Measurements from ENCODE around the gene UBALD1.

UBALD1 gene

DNA sequence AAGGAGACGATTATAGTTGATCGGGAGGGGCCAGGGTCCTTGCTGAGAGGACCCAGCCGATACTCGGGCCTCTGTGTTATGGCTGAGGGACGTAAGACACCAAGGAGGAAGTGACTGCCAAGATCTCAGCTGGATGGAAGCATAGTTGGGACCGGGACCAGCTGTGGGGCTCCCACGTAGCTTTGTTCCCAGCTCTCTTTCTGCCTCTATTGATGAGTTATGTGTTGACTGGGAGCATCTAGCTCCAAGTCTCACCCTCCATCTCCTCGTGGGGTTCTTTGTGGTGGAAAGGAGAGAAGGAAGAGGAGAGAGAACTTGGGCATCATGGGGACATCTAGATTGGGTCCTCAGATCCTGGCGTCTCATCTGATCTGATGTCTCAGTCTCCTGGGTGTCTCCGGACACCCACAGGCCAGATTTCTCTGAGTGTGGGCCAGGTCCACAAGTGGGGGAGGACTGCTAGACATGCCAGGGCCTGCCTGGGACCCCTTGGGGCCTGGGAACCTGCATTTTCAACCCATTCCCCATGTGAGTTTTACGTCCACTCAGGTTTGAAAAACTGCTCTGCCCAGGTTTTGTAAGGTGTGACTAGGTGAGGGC, 11.0 kb upstream of the UBALD1 start:
- 18% methylated on average over 11 of the region's 11 CpGs for WGBS
- no peaks in the 10 kb centered on the region for H3K27me3 ChIP-seq (ENCODE audit: insufficient read depth, low read length)
- H3K36me3 ChIP-seq (ENCODE audit: insufficient read depth, low read length): 0 out of 2 replicates have a peak, but pooled peaks cover 6% of the 10 kb centered on the region
- 0 out of 2 replicates have a peak, but pooled peaks cover 4% of the 10 kb centered on the region for H3K4me1 ChIP-seq (ENCODE audit: insufficient read depth, low read length)
- peak overlapping the region; percentile 87 for H3K27ac ChIP-seq (ENCODE audit: low read depth, low read length)
- H3K9me3 ChIP-seq (ENCODE audit: insufficient read depth, low read depth, low read length): no peaks in the 10 kb centered on the region
- H3K4me3 ChIP-seq (ENCODE audit: low read length): peak overlapping the region; percentile 81
- H3K9ac ChIP-seq (ENCODE audit: low read depth, low read length): peak overlapping the region; percentile 85

DNA sequence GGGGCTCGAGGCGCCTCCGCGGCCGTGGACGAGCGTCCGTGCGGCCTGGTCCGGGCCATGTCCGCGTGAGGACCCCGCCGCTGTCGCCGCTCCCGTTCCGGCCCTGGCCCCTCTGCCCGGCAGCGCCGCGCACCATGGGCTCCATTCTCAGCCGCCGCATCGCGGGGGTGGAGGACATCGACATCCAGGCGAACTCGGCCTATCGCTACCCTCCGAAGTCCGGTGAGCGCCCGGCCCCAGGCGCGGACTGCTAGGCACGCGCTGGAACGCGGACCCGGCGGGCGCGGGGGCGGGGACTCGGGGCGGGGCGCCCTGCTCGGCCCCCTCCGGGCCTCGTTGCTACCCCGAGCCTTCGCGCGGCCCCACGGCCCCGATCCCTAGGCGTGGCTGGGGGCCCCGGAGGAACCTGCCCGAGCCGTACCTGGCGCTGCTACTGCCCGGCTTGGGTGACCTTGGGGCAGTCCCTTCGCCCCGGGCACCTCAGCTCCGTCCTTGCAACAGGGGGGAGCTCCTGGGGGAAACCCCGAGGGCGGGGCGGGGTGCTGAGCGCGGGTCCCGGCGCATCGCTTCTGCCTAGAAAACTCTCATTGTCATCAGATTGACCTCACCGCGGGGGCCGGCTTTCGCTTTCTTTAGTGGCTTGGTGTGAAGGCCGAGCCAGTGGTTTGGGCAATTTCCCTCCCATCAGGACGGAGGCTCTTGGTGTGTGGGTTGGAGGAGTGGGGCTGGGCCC, 10.3 kb upstream of the UBALD1 start:
- peak overlapping the region; percentile 87 for H3K27ac ChIP-seq (ENCODE audit: low read depth, low read length)
- H3K4me3 ChIP-seq (ENCODE audit: low read length): peak overlapping the region; percentile 81
- peak overlapping the region; percentile 85 for H3K9ac ChIP-seq (ENCODE audit: low read depth, low read length)
- no peaks in the 10 kb centered on the region for H3K27me3 ChIP-seq (ENCODE audit: insufficient read depth, low read length)
- 0 out of 2 replicates have a peak, but pooled peaks cover 4% of the 10 kb centered on the region for H3K4me1 ChIP-seq (ENCODE audit: insufficient read depth, low read length)
- no peaks in the 10 kb centered on the region for H3K9me3 ChIP-seq (ENCODE audit: insufficient read depth, low read depth, low read length)
- H3K36me3 ChIP-seq (ENCODE audit: insufficient read depth, low read length): 0 out of 2 replicates have a peak, but pooled peaks cover 6% of the 10 kb centered on the region
- under 1% methylated on average over 80 of the region's 80 CpGs for WGBS

GRCh38 chr16:4624015-4624826, 9.5 kb upstream of the UBALD1 start, which contains the start of gene MGRN1:
TSS of gene MGRN1 (plus strand) at chr16:4624826. CDS start at chr16:4624961, 135 bp downstream.
- Histone ChIP-seq H3K9ac (ENCODE audit: low read depth, low read length) (peak within 1 kb of the TSS; percentile 95), H3K4me1 (ENCODE audit: insufficient read depth, low read length) (0 out of 2 replicates have a peak, but pooled peaks cover 4% of the 10 kb centered on the region), H3K36me3 (ENCODE audit: insufficient read depth, low read length) (0 out of 2 replicates have a peak, but pooled peaks cover 6% of the 10 kb centered on the region), H3K27ac (ENCODE audit: low read depth, low read length) (peak within 1 kb of the TSS; percentile 87), H3K9me3 (ENCODE audit: insufficient read depth, low read depth, low read length) (no peaks in the 10 kb centered on the region), H3K4me3 (ENCODE audit: low read length) (peak within 1 kb of the TSS; percentile 81), H3K27me3 (ENCODE audit: insufficient read depth, low read length) (no peaks in the 10 kb centered on the region)
- WGBS: 16% methylated on average over 42 of the region's 42 CpGs

- Histone ChIP-seq H3K9me3 (ENCODE audit: insufficient read depth, low read depth, low read length) (no peaks in the 10 kb centered on the region), H3K27me3 (ENCODE audit: insufficient read depth, low read length) (no peaks in the 10 kb centered on the region), H3K27ac (ENCODE audit: low read depth, low read length) (no peak overlapping the region), H3K4me3 (ENCODE audit: low read length) (no peak overlapping the region), H3K4me1 (ENCODE audit: insufficient read depth, low read length) (0 out of 2 replicates have a peak, but pooled peaks cover 4% of the 10 kb centered on the region), H3K36me3 (ENCODE audit: insufficient read depth, low read length) (0 out of 2 replicates have a peak, but pooled peaks cover 6% of the 10 kb centered on the region), H3K9ac (ENCODE audit: low read depth, low read length) (no peak overlapping the region)
- 95% methylated on average over 7 of the region's 7 CpGs for WGBS
Measured at GRCh38 chr16:4623593-4623992, 8.9 kb upstream of the UBALD1 start.

DNA sequence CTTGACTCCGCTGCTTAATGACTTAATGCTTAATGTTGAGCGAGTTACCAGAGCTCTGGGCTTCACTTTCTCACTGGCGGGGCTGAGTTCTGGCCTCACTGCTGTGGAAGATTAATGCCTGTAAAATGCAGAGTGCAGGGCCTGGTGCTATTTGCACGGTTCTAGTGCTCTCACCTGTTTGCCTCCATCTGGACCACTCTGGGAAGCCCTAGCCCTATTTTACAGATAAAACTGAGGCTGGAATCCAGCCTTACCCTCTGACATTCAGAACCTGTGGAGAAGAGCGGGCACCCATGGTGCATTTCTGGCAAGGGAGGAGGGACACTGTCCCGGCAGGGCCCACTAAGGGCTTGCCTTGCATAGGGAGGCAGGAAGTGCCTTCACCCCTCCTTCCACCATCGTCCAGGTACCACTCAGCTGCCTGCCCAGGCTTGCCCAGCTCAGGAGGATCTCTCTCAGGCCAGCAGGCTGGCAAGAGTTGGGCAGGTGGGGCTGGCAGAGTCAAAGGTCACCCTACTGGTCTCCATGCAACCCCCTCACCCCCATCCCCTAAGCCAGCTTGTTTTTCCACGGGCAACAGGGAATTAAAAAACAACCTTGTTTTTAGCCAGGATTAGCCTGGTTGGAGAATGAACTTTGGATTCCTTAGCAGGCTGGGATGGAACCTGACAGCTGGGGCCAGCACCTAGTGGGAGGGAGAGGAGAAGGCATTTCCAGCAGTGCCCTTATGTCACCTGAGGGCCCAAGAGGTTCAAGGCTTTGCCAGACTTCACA, 4.1 kb upstream of the UBALD1 start:
- H3K27ac ChIP-seq (ENCODE audit: low read depth, low read length): peak overlapping the region; percentile 20; the same call in 1 of the 2 replicates
- WGBS: 90% methylated on average over 8 of the region's 8 CpGs

GRCh38 chr16:4617880-4618279, 3.2 kb upstream of the UBALD1 start:
- Histone ChIP-seq H3K4me1 (ENCODE audit: insufficient read depth, low read length) (0 out of 2 replicates have a peak, but pooled peaks cover 15% of the 10 kb centered on the region), H3K36me3 (ENCODE audit: insufficient read depth, low read length) (no peaks in the 10 kb centered on the region), H3K4me3 (ENCODE audit: low read length) (no peak overlapping the region), H3K27ac (ENCODE audit: low read depth, low read length) (peak overlapping the region; percentile 99), H3K9ac (ENCODE audit: low read depth, low read length) (0 out of 2 replicates have a peak overlapping the region, but pooled peaks have one; percentile 94), H3K27me3 (ENCODE audit: insufficient read depth, low read length) (no peaks in the 10 kb centered on the region), H3K9me3 (ENCODE audit: insufficient read depth, low read depth, low read length) (no peaks in the 10 kb centered on the region)
- 91% methylated on average over 8 of the region's 8 CpGs for WGBS

More for the DNA sequence above, 4.1 kb upstream of the UBALD1 start:
- H3K36me3 ChIP-seq (ENCODE audit: insufficient read depth, low read length): no peaks in the 10 kb centered on the region
- no peaks in the 10 kb centered on the region for H3K9me3 ChIP-seq (ENCODE audit: insufficient read depth, low read depth, low read length)
- no peaks in the 10 kb centered on the region for H3K27me3 ChIP-seq (ENCODE audit: insufficient read depth, low read length)
- H3K4me1 ChIP-seq (ENCODE audit: insufficient read depth, low read length): 0 out of 2 replicates have a peak, but pooled peaks cover 7% of the 10 kb centered on the region
- H3K9ac ChIP-seq (ENCODE audit: low read depth, low read length): peak overlapping the region; percentile 24; the same call in 1 of the 2 replicates
- H3K4me3 ChIP-seq (ENCODE audit: low read length): no peak overlapping the region

DNA sequence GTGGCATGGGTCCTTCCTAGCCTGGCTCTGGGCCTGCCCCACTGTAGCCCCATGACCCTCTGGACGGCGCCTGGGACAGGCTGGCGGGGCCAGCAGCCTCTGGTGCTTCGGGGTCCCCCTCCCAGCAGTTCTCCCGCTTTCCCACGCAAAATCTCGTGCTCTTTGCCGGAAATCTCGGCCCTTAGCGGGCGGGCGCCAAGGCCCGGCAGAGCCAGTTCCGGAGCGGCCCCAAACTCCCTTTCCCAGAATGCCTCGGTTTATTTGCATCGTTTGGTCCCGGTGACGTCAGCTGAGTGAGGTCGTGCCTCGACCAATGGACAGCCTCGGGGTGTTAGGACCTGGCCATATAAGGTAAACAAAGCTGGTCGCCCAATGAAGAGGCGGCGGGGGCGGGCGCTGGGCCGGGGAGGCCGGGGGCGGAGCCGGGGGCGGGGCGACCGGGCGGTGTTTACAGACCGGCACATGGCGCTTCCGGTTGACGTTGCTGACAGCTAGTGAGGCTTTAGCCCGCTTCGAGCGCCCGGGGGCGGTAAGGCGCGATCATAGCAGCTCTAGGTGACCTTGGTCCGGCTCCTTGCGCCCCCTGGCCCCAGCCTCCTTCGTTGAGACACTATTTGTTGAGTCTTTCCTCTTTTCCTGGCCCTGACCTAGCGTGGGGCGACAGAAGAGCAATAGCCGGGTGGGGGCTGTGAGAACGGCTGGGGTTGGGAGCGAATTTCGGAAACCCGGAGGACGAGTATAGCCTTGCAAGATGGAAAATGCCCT, 1.5 kb upstream of the UBALD1 start:
- Histone ChIP-seq H3K9ac (ENCODE audit: low read depth, low read length) (peak overlapping the region; percentile 98), H3K27me3 (ENCODE audit: insufficient read depth, low read length) (no peaks in the 10 kb centered on the region), H3K4me3 (ENCODE audit: low read length) (peak overlapping the region; percentile 61), H3K9me3 (ENCODE audit: insufficient read depth, low read depth, low read length) (no peaks in the 10 kb centered on the region), H3K4me1 (ENCODE audit: insufficient read depth, low read length) (0 out of 2 replicates have a peak, but pooled peaks cover 15% of the 10 kb centered on the region), H3K36me3 (ENCODE audit: insufficient read depth, low read length) (no peaks in the 10 kb centered on the region), H3K27ac (ENCODE audit: low read depth, low read length) (peak overlapping the region; percentile 99)
- WGBS: under 1% methylated on average over 57 of the region's 57 CpGs

DNA sequence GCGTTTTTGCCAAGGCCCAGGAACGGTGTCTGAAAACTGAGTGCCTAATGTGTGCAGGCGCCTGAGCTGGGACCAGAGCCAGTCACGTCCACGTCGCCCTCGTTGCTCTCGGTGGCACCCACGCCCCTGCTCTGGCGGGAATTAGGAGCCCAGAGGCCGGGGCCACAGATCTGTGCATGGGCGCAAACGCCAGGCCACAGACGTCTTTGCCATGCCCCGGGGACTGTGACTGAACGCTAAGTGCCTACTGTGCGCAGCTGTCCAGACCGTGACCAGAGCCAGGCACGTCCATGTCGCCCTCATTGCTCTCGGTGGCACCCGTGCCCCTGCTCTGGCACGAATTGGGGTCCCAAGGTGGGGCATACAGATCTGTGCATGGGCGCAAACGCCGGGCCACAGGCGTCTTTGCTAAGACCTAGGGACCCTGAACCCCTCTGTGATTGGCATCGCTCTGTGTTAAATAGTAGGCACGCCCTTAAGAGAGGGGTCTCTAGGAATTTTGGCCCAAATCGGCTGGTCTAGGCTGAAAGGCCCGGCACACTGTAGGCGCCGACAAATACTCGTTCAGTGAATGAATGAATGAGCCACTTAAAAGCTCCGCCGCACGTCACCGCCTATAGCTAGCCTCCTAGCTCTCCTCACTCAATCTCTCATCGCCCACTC, 827 bp upstream of the UBALD1 start:
- Histone ChIP-seq H3K27ac (ENCODE audit: low read depth, low read length) (peak overlapping the region; percentile 94), H3K9me3 (ENCODE audit: insufficient read depth, low read depth, low read length) (no peaks in the 10 kb centered on the region), H3K4me1 (ENCODE audit: insufficient read depth, low read length) (0 out of 2 replicates have a peak, but pooled peaks cover 15% of the 10 kb centered on the region), H3K4me3 (ENCODE audit: low read length) (peak overlapping the region; percentile 94), H3K9ac (ENCODE audit: low read depth, low read length) (peak overlapping the region; percentile 98), H3K36me3 (ENCODE audit: insufficient read depth, low read length) (no peaks in the 10 kb centered on the region), H3K27me3 (ENCODE audit: insufficient read depth, low read length) (no peaks in the 10 kb centered on the region)
- WGBS: 89% methylated on average over 39 of the region's 39 CpGs

DNA sequence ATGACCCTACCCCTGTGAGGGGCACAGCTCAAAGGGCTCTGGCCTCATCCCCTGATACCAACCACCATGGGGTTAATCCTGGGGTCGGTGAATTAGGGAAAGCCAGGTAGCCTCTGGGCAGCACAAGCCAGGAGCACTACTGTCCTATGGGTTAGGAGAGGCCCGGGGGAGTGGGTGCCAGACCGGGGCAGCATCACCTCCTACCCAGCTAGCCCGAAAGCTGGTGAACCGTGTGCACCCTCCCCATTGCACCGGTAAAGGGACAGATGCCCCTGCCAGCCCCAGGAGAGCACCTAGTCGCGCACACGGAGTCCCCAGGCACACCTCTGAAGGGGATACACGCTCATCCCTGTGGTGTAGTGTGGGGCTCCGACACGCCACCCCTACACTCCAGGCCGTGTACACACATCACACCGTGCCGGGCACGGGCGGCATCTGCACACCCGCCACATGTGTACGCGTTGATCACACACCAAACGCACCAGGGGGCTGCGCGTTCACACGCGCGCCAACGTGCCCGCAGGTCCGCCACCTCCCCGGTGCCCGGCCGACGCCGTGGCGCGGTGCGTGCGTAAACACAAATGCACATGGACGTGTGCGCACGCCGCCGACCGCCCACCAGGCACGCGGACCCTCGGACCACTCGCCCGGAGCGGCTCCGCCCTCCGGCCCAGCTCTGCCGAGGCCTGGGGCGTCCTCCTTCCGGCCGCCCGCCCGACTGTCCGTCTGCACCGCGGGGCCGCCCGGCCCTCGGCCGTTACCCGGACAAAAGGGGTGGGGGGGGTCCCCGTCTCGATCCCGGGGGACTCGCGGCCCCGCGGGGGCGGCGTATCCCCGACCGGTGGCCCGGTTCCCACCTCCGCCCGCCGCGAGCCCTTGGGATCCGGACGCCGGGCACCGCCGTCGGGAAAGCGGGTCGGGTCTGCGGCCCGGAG, 785 bp downstream of the UBALD1 start:
- H3K4me3 ChIP-seq (ENCODE audit: low read length): peak overlapping the region; percentile 94
- peaks cover 6% of the 10 kb centered on the region for H3K36me3 ChIP-seq (ENCODE audit: insufficient read depth, low read length)
- peak overlapping the region; percentile 94 for H3K27ac ChIP-seq (ENCODE audit: low read depth, low read length)
- no peaks in the 10 kb centered on the region for H3K9me3 ChIP-seq (ENCODE audit: insufficient read depth, low read depth, low read length)
- WGBS: 1% methylated on average over 91 of the region's 92 CpGs
- H3K27me3 ChIP-seq (ENCODE audit: insufficient read depth, low read length): no peaks in the 10 kb centered on the region
- peak overlapping the region; percentile 98 for H3K9ac ChIP-seq (ENCODE audit: low read depth, low read length)
- 0 out of 2 replicates have a peak, but pooled peaks cover 15% of the 10 kb centered on the region for H3K4me1 ChIP-seq (ENCODE audit: insufficient read depth, low read length)

Measured in HUES64 (cell line).